Lung (tissue), 12 donors: Measurements from ENCODE around the gene TNFRSF14. TPM values are rescaled to one million over a fixed set of nuclear protein-coding genes. Genes with fewer than 3 reads are reported as not detected.

Source experiments
- ATAC-seq: fragments of 200-7000 bp; cut with Tn5 transposase; one replicate; pipeline ENCODE4 v1.9.1; 2020; ENCODE audit warnings: moderate number of reproducible peaks; ENCODE audit not compliant: insufficient read depth, low FRiP score
- DNase-seq, 3 donors: peaks; one replicate each; pipeline ENCODE4 v3.0.0-alpha.2; 2013 to 2017
- H3K27ac ChIP-seq, 2 donors: one replicate each; pipeline ENCODE4 v1.5.1; 2013; ENCODE audit warnings: mild to moderate bottlenecking in 2 of 2, moderate library complexity in 2 of 2, control low read depth in 1 of 2, inconsistent platforms in 1 of 2, low read depth in 1 of 2, low read length in 1 of 2
- H3K27me3 ChIP-seq, 3 donors: one replicate each; pipeline ENCODE4 v1.5.1; 2013; ENCODE audit warnings: low read length in 2 of 3; ENCODE audit not compliant: control insufficient read depth in 3 of 3, insufficient read depth in 3 of 3
- H3K36me3 ChIP-seq, 4 donors: one replicate each; pipeline ENCODE4 v1.5.1; 2013; ENCODE audit warnings: low read length in 4 of 4, mild to moderate bottlenecking in 1 of 4, moderate library complexity in 1 of 4; ENCODE audit not compliant: control insufficient read depth in 4 of 4, insufficient read depth in 4 of 4
- H3K4me1 ChIP-seq, 5 donors: one replicate each; pipeline ENCODE4 v1.5.1; 2013; ENCODE audit warnings: low read length in 5 of 5, mild to moderate bottlenecking in 2 of 5, moderate library complexity in 1 of 5; ENCODE audit not compliant: control insufficient read depth in 5 of 5, insufficient read depth in 5 of 5
- H3K4me3 ChIP-seq: one replicate; pipeline ENCODE4 v1.5.1; 2013; ENCODE audit warnings: mild to moderate bottlenecking, control low read depth, moderate library complexity
- H3K9ac ChIP-seq, 2 donors: one replicate each; pipeline ENCODE4 v1.5.1; 2013; ENCODE audit warnings: low read length in 2 of 2, control low read depth in 1 of 2; ENCODE audit not compliant: insufficient read depth in 1 of 2
- H3K9me3 ChIP-seq, 4 donors: one replicate each; pipeline ENCODE4 v1.5.1; 2013; ENCODE audit warnings: low read length in 3 of 4, mild to moderate bottlenecking in 1 of 4, moderate library complexity in 1 of 4; ENCODE audit not compliant: control insufficient read depth in 4 of 4, insufficient read depth in 3 of 4
- WGBS, 2 donors: extraction: QIAGEN DNeasy Blood & Tissue Kit; methylation state at CpG; one replicate each; pipeline ENCODE4 v1.1.7; 2013; 5-methylcytosine and 5-hydroxymethylcytosine counted together
- polyA plus RNA-seq, 2 donors: library from polyadenylated mRNA; stranded (reverse); fragments of 200-250 nt; gene quantifications; one replicate each; pipeline ENCODE4 v1.2.1, GENCODE V29; 2013
- total RNA-seq, 2 donors: library from RNA; depleted of rRNA in 1 of 2; stranded (reverse); fragments of >200 nt in 1 of 2; gene quantifications; one replicate each; pipeline ENCODE4 v1.2.1, GENCODE V29; 2014 to 2021
- TF ChIP-seq, protein P1 (sequence below): IDR thresholded peaks from 2 replicates; pipeline ENCODE4 v1.5.1; 2012; ENCODE audit warnings: mild to moderate bottlenecking; ENCODE audit errors: control extremely low read depth, extremely low read depth
- donor health status: control.
- donor health status: control.
- donor health status: Bipolar disorder and iron deficiency.
- donor health status: healthy.
- donor health status: DM: yes; HTN: yes; CAD: no.

TNFRSF14 gene
- total and polyA plus RNA-seq, 4 donors = 67.4 to 200 (median 159) TPM

- no peak for ATAC-seq
- Histone ChIP-seq H3K4me1 (peaks cover 10 to 40% (median 22%) of the 10 kb centered on the region in 5 donors), H3K27ac (peak overlapping the region; percentile 13 to 42), H3K4me3 (no peak overlapping the region), H3K9me3 (no peaks in the 10 kb centered on the region), H3K9ac (no peak overlapping the region), H3K36me3 (peaks cover 0 to 3% (median 2%) of the 10 kb centered on the region in 4 donors), H3K27me3 (peaks cover 0 to 35% (median 18%) of the 10 kb centered on the region in 3 donors)
- 46 to 50% methylated on average over 20 of the region's 20 CpGs for whole genome bisulfite sequencing, 2 donors
- TF ChIP-seq, protein P1, sequence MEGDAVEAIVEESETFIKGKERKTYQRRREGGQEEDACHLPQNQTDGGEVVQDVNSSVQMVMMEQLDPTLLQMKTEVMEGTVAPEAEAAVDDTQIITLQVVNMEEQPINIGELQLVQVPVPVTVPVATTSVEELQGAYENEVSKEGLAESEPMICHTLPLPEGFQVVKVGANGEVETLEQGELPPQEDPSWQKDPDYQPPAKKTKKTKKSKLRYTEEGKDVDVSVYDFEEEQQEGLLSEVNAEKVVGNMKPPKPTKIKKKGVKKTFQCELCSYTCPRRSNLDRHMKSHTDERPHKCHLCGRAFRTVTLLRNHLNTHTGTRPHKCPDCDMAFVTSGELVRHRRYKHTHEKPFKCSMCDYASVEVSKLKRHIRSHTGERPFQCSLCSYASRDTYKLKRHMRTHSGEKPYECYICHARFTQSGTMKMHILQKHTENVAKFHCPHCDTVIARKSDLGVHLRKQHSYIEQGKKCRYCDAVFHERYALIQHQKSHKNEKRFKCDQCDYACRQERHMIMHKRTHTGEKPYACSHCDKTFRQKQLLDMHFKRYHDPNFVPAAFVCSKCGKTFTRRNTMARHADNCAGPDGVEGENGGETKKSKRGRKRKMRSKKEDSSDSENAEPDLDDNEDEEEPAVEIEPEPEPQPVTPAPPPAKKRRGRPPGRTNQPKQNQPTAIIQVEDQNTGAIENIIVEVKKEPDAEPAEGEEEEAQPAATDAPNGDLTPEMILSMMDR = no peak
- no peak for DNase-seq
Measured at GRCh38 chr1:2526824-2527555, 29.2 kb upstream of the TNFRSF14 start.

DNA sequence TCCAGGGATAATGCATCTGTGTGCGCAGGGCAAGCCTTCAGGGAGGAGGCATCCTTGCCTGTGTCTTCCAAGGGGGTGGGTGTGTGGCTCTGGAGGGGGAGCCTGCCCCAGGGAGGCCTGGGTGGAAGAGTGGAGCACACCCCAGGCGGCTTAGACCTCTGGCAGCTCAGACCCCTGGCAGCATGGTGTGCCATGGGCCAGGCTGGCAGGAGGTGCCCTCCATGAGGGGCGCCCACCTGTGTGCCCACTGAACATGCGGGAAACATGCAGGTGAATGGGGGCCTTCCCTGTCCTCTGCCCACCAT, 28.7 kb upstream of the TNFRSF14 start:
- TF ChIP-seq, protein P1 = no peak
- Histone ChIP-seq H3K36me3 (peaks cover 0 to 3% (median 1%) of the 10 kb centered on the region in 4 donors), H3K9ac (no peak overlapping the region), H3K9me3 (no peaks in the 10 kb centered on the region), H3K27ac (no peak overlapping the region), H3K4me3 (no peak overlapping the region), H3K4me1 (peaks cover 10 to 40% (median 22%) of the 10 kb centered on the region in 5 donors), H3K27me3 (peaks cover 0 to 40% (median 20%) of the 10 kb centered on the region in 3 donors)
- DNase-seq (no peak), ATAC-seq (no peak)
- 94 to 98% methylated on average over 4 of the region's 4 CpGs for WGBS, 2 donors

DNA sequence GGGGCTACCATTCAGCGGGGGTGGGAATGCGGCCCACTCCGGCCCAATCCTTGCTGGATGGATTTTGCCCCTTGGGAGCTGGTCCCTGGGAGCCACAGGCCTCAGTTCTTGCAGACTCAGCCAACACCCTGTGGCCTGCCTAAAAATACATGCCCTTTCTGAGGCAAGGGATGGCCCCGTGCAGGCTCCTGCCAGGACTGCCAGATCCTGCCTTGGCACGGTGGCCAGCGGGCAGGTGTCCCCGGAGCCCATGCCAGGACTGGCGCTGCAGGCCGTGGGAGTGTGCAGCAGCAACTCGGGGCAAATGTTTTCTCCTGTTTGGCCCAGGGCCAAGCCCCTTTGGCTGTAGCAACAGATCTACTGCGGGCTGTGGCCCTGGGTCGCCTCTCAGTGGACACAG, 28.2 kb upstream of the TNFRSF14 start:
- DNase-seq (no peak), ATAC-seq (no peak)
- H3K9ac ChIP-seq = no peak overlapping the region
- peaks cover 0 to 45% (median 21%) of the 10 kb centered on the region in 3 donors for H3K27me3 ChIP-seq
- H3K4me1 ChIP-seq = peaks cover 10 to 39% (median 22%) of the 10 kb centered on the region in 5 donors
- no peak overlapping the region for H3K27ac ChIP-seq
- H3K9me3 ChIP-seq = no peaks in the 10 kb centered on the region
- WGBS, 2 donors = 70 to 92% methylated on average over 12 of the region's 12 CpGs
- H3K4me3 ChIP-seq = no peak overlapping the region
- TF ChIP-seq, protein P1 = no peak
- peaks cover 0 to 3% (median 0%) of the 10 kb centered on the region in 4 donors for H3K36me3 ChIP-seq

DNA sequence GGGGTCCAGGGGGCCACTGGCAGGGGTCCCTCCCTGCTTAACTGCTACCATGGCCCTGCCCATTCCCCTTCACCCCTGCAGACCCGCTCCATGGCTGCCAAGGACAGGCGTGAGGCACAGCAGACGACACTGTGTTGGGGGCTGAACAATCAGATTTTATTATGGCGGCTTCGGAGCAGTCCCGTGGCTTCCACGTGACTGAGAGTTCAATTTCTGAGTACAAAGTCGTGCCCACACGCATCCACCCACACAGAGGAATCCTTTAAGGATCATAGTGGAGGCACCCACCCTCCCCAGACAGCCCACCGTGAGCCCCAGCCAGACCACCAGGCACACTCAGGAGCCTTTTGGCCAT, 27.6 kb upstream of the TNFRSF14 start:
- H3K27ac ChIP-seq = no peak overlapping the region
- 69 to 71% methylated on average over 10 of the region's 10 CpGs for WGBS, 2 donors
- H3K4me1 ChIP-seq = peaks cover 10 to 35% (median 21%) of the 10 kb centered on the region in 5 donors
- peaks cover 0 to 3% (median 0%) of the 10 kb centered on the region in 4 donors for H3K36me3 ChIP-seq
- TF ChIP-seq, protein P1 = no peak
- no peaks in the 10 kb centered on the region for H3K9me3 ChIP-seq
- H3K4me3 ChIP-seq = no peak overlapping the region
- DNase-seq (no peak), ATAC-seq (no peak)
- H3K27me3 ChIP-seq = peaks cover 0 to 45% (median 24%) of the 10 kb centered on the region in 3 donors
- H3K9ac ChIP-seq = no peak overlapping the region
